ENCODE data around the gene TAF6L. TPM values are rescaled to one million over a fixed set of nuclear protein-coding genes. Genes with fewer than 3 reads are reported as not detected.
"Not testable (repeated sequence)": the region's sequence is repeated elsewhere in the genome, so short reads cannot be mapped to it uniquely, and the experiment has no call there.

TAF6L gene
- total and polyA plus RNA-seq, 9 donors: 5.4 to 33.6 (median 26.3) TPM

DNA sequence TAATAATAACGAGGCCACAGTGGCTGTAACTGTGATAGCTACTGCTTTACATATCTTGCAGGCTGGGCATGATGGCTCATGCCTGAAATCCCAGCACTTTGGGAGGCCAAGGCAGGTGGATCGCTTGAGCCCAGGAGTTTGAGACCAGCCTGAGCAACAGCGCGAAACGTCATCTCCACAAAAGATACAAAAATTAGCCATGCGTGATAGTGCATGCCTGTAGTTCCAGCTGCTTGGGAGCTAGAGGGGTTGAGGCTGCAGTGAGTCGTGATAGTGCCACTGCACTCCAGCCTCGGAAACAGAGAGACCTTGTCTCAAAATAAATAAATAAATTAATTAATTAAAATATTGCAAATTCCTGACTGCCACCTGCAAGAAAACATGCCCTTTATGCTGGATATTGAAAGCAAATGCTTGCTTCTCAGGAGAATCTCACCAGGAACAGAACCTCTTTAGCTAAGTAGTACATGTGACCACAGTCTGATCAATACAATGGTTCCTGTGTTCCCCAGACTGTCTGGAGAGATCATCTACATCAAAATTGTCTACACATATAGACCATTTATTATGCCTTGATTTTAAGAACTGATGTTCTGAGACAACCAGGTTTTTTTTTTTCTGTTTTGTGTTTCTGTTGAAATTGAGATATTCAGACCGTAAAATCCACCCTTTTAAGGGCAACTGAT is 23.6 kb upstream of the TAF6L start:
- TF ChIP-seq POLR2A (IDR thresholded peaks at IDR 0.05) (no peak), EP300 (IDR thresholded peaks at IDR 0.05) (no peak)
- TF ChIP-seq, protein P1, sequence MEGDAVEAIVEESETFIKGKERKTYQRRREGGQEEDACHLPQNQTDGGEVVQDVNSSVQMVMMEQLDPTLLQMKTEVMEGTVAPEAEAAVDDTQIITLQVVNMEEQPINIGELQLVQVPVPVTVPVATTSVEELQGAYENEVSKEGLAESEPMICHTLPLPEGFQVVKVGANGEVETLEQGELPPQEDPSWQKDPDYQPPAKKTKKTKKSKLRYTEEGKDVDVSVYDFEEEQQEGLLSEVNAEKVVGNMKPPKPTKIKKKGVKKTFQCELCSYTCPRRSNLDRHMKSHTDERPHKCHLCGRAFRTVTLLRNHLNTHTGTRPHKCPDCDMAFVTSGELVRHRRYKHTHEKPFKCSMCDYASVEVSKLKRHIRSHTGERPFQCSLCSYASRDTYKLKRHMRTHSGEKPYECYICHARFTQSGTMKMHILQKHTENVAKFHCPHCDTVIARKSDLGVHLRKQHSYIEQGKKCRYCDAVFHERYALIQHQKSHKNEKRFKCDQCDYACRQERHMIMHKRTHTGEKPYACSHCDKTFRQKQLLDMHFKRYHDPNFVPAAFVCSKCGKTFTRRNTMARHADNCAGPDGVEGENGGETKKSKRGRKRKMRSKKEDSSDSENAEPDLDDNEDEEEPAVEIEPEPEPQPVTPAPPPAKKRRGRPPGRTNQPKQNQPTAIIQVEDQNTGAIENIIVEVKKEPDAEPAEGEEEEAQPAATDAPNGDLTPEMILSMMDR (IDR thresholded peaks at IDR 0.05): no peak
- no peak overlapping the region for H3K4me3 ChIP-seq
- intact Hi-C loops (cut with DNase I): no loop called here
- DNase-seq: no peak
- no peaks in the 10 kb centered on the region for H3K27me3 ChIP-seq
- H3K27ac ChIP-seq: no peak overlapping the region
- H3K9me3 ChIP-seq: no peaks in the 10 kb centered on the region
- no peaks in the 10 kb centered on the region for H3K4me1 ChIP-seq (ENCODE audit: insufficient read depth)
- 56 to 74% (median 72%) methylated on average over 9 of the region's 9 CpGs for WGBS, 3 donors
- no peaks in the 10 kb centered on the region for H3K36me3 ChIP-seq

DNA sequence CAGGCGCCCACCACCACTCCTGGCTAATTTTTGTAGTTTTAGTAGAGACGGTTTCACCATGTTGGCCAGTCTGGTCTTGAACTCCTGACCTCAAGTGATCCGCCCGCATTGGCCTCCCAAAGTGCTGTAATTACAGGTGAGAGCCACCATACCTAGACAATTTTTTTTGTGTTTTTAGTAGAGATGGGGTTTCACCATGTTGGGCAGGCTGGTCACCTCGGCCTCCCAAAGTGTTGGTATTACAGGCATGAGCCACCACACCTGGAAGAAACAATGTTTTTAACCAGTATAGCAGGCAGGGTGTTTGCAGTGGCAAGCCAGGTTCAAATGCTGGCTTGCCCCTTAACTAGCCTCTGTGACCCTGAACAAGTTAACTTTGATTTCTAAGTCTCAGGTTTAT is 21.3 kb upstream of the TAF6L start:
- DNase-seq; H3K27me3 ChIP-seq; H3K4me1 ChIP-seq (ENCODE audit: insufficient read depth); H3K4me3 ChIP-seq; H3K27ac ChIP-seq; H3K9me3 ChIP-seq; H3K36me3 ChIP-seq; intact Hi-C loops (cut with DNase I): not testable (repeated sequence)
- 79 to 89% (median 86%) methylated on average over 5 of the region's 5 CpGs for WGBS, 3 donors

DNA sequence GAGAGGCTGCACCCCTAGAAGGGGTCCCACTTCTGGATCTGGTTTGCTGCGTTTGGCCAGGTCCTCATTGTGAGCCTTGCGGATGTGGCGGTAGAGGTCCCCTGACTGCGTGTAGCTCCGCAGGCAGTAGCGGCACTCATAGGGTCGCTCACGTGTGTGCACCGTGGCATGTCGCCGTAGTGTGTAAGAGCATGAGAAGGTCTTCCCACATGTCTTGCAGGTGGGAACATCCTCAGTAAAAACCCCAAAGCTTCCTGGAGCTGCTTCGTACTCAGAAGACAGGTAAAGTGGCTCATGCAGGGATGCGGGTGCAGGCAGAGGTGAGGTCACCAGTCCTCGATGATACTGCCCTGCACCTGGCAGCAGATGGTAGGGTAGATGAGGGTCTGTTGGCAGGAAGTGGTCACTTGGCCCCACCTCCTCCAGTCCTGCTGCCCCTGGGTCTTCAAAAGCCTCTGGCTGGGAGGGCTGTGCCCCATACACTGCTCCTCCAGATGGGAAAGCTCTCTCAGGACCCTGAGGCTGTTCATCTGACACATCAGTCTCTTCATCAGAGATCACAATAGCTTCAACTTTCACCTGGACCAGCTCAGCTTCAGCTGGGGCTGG is 18.9 kb upstream of the TAF6L start:
- intact Hi-C loops (cut with DNase I): no loop called here
- TF ChIP-seq, protein P1 (IDR thresholded peaks at IDR 0.05): no peak
- TF ChIP-seq POLR2A (IDR thresholded peaks at IDR 0.05) (no peak), EP300 (IDR thresholded peaks at IDR 0.05) (no peak)
- H3K27ac ChIP-seq: no peak overlapping the region
- 95 to 96% (median 95%) methylated on average over 14 of the region's 14 CpGs for WGBS, 3 donors
- H3K4me1 ChIP-seq (ENCODE audit: insufficient read depth): peaks cover 7% of the 10 kb centered on the region
- DNase-seq: no peak
- no peaks in the 10 kb centered on the region for H3K27me3 ChIP-seq
- H3K9me3 ChIP-seq: no peaks in the 10 kb centered on the region
- H3K4me3 ChIP-seq: no peak overlapping the region
- H3K36me3 ChIP-seq: no peaks in the 10 kb centered on the region

DNA sequence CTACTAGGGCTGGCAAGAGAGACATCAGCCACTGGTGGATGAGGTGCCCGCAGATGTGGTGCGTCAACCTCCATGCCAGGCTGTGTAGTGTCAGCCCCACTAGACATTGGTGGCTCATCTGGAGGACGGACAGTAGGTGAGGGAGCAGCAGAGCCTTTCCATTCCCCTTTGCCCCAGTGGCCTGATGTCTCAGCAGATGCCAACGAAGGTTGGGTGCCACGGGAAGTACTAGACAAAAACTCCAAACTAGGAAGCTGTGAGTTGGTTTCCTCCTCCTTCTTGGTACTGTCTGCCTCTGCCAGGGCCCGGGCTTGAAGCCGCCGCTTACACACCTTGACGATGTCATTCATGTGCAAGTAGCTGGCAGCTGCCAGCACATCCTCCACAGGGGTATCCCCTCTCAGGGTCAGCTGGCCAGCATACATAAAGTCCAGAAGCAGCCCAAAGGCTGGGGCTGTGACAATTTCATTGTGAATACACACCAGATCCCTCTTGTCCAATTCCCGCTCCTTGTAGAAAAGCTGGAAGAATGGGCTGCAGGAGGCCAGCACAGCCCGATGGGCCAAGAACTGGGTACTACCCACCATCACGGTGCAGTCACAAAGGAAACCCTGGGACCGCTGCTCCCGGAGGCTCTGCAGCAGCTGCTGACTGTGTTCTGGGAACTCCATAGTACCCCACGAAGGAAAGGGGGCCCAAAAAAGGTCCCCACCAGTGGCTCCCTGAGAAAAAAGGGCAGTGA is 18.0 kb upstream of the TAF6L start:
- peak in 1 of 5 donors; percentile 40 for DNase-seq
- intact Hi-C loops (cut with DNase I): no loop called here
- H3K27me3 ChIP-seq: no peaks in the 10 kb centered on the region

More for the DNA sequence above, 18.0 kb upstream of the TAF6L start:
- Histone ChIP-seq H3K4me1 (ENCODE audit: insufficient read depth) (peaks cover 7% of the 10 kb centered on the region), H3K9me3 (no peaks in the 10 kb centered on the region), H3K27ac (peak overlapping the region in 1 of 2 donors; percentile 84), H3K4me3 (peak overlapping the region; percentile 87), H3K36me3 (no peaks in the 10 kb centered on the region)
- TF ChIP-seq POLR2A (IDR thresholded peaks at IDR 0.05) (no peak), EP300 (IDR thresholded peaks at IDR 0.05) (no peak)
- TF ChIP-seq, protein P1 (IDR thresholded peaks at IDR 0.05): no peak
- WGBS, 3 donors: 78 to 85% (median 79%) methylated on average over 15 of the region's 15 CpGs

Measured in ovary (tissue), 9 donors.